Fibroblast of pulmonary artery (primary cell): ENCODE data around the gene LRCH3.

Source experiments
- DNase-seq: peaks from one replicate; pipeline ENCODE4 v3.0.0-alpha.2; 2010; ENCODE audit warnings: low read depth
- H3K4me3 ChIP-seq: replicated peaks from 2 replicates; pipeline ENCODE4 v1.5.1; 2011; ENCODE audit warnings: low read depth, mild to moderate bottlenecking, control low read depth, low read length, moderate library complexity
- TF ChIP-seq, protein P1 (sequence below): IDR thresholded peaks from 2 replicates; pipeline ENCODE4 v1.5.1; 2011; ENCODE audit warnings: mild to moderate bottlenecking, control low read depth, low read length, inconsistent platforms; ENCODE audit errors: missing control alignments

LRCH3 gene

DNA sequence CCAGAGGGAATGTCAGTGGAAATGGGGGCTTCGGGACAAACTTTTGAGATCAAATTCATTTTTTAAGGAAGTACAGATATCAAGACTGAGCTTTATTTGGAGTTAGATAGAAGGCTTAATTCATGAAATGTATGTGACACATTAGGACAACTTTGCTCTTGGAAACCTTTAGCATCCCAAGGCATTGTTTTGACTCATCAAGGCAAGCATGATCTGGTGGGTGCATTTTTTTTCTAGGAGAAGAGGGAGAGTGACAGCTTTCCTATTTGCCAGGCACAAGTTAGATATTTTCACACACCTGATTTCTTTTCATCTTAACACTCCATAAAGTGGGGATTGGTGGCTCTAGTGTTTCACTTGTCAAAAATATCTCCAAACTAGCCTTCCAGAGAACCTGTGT, 97.5 kb downstream of the LRCH3 start:
- no peak overlapping the region for H3K4me3 ChIP-seq
- no peak for DNase-seq
- TF ChIP-seq, protein P1, sequence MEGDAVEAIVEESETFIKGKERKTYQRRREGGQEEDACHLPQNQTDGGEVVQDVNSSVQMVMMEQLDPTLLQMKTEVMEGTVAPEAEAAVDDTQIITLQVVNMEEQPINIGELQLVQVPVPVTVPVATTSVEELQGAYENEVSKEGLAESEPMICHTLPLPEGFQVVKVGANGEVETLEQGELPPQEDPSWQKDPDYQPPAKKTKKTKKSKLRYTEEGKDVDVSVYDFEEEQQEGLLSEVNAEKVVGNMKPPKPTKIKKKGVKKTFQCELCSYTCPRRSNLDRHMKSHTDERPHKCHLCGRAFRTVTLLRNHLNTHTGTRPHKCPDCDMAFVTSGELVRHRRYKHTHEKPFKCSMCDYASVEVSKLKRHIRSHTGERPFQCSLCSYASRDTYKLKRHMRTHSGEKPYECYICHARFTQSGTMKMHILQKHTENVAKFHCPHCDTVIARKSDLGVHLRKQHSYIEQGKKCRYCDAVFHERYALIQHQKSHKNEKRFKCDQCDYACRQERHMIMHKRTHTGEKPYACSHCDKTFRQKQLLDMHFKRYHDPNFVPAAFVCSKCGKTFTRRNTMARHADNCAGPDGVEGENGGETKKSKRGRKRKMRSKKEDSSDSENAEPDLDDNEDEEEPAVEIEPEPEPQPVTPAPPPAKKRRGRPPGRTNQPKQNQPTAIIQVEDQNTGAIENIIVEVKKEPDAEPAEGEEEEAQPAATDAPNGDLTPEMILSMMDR, result no peak

DNA sequence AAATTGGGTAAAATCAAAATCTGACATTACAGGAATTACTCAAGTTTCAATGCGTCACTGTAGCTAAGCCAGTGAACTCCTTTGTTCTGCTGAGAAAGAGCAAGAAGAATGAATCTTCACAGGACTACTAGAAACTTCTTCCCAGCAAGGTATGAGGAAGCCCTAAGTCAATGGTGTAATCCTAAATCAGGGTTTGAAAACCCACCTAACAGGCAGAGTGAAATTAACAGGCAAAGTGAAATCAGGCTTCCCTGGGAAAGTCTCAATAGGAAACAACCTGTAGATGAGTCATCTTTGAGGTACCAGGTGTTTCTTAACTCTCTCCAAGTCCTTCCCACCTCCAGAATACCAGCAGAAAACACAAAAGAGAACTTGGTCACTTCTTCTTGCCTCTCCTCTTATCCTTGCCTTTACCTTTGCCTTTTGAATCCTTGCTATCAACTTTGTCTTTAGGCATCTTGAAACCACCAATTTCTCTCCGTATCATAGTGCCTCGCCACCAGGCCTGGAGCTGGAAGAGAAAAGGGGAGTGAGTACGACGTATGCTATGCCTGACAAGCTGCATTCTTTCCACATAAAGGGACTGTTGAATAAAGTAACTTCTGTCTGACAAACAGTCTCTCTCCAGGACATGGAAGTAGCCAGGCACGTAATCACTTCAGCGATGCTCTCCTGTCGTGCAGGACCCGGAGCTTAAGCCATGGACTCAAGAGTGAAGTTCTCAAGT, 98.3 kb downstream of the LRCH3 start:
- TF ChIP-seq, protein P1, result no peak
- no peak overlapping the region for H3K4me3 ChIP-seq
- DNase-seq, result no peak

GRCh38 chr3:197890693-197891092, 99.6 kb downstream of the LRCH3 start:
- DNase-seq, result no peak
- TF ChIP-seq, protein P1, result no peak
- no peak overlapping the region for H3K4me3 ChIP-seq

GRCh38 chr3:197892162-197892561, 101.1 kb downstream of the LRCH3 start:
- no peak for DNase-seq
- no peak overlapping the region for H3K4me3 ChIP-seq
- TF ChIP-seq, protein P1, result no peak

- DNase-seq, result no peak
- H3K4me3 ChIP-seq, result no peak overlapping the region
- TF ChIP-seq, protein P1, result no peak
Measured at GRCh38 chr3:197896421-197896820, 105.4 kb downstream of the LRCH3 start.

DNA sequence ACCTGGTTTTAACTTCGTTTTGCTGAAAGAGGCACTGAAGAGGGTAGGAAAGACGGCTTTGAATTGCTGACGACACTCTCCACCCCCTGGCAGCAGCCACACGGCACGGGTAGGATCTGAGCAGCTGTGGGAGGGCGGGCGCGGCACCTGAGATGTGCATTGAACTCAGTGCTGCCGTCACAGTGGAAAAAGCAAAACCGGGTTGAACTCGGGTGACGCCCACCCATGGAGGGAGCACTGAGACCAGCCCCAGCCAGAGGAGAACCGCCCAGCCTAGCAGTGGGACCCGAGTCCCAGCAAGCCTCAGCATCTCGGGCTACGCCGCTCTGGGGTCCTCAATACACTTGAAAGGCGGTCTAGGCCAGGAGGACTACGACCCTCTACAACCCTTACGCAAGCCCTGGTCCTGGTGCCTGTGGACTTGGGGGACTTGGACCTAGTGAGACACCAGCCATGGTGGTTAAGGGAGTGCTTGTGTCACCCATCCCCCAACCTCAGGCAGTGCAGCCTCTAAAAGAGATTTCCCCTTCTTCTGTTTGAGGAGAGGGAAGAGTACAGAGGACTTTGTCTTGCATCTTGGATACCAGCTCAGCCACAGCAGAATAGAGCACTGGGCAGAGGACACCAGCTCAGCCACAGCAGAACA, 108.9 kb downstream of the LRCH3 start:
- no peak overlapping the region for H3K4me3 ChIP-seq
- no peak for DNase-seq
- TF ChIP-seq, protein P1, result no peak
